Stimulated activated CD4-positive, alpha-beta T cell treated with anti-CD3 and anti-CD28 coated beads, TNF-alpha, amount 100 ng/mL, for 48 hours (primary cell): ENCODE measurements around the gene CCDC91.
"Not testable (repeated sequence)": the region's sequence is repeated elsewhere in the genome, so short reads cannot be mapped to it uniquely, and the experiment has no call there.

ENCODE experiments used
- DNase-seq, 3 donors: peaks; one replicate each; pipeline ENCODE4 v3.0.0-alpha.2; 2020; ENCODE audit warnings: low read depth in 3 of 3

Gene CCDC91

DNA sequence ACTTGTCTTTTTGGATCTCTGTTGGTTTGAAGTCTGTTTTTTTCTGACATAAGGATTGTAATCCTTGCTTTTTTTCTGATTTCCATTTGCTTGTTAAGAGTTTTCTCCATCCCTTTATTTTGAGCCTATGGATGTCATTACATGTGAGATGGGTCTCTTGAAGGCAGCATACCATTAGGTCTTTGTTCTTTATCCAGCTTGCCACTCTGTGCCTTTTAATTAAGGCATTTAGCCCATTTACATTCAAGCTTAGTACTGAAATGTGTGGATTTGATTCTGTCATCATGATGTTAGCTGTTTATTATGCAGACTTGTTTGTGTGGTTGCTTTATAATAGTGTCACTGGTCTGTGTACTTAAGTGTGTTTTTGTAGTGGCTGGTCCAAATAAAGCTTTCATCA is 100.0 kb downstream of the CCDC91 start:
- DNase-seq: no peak

- no peak for DNase-seq
Measured at GRCh38 chr12:28292699-28293098, 102.4 kb downstream of the CCDC91 start.

DNA sequence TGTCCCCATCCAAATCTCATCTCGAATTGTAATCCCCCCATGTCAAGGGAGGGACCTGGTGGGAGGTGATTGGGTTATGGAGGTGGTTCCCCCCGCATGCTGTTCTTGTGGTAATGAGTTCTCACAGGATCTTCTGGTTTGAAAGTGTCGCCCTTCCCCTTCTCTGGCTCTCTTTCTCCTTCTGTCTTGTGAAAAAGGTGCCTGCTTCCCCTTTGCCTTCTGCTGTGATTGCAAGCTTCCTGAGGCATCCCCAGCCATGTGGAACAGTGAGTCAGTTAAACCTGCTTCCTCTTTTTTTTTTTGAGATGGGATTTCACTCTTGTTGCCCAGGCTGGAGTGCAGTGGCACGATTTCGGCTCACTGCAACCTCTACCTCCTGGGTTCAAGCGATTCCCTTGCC is 104.0 kb downstream of the CCDC91 start:
- no peak for DNase-seq

GRCh38 chr12:28296287-28296686 is 106.0 kb downstream of the CCDC91 start:
- DNase-seq: no peak

DNA sequence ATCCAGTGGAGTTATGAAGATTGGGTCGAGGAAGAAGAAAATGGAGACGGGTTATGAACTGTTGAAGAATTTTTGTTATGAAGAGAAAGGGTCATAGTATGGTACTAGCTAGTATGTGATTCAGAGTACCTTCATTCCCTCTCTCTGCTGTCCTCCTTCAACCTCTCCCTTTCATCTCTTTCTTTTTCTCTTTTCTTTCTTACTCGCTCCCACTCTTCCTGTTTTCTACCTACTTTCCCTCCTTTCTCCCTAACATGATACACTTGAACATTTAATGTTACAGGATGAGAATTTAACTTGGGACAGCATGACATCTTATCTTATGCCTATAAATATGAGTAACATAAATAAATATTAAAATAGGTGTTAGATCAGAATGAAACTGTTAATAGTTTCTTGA is 112.9 kb downstream of the CCDC91 start:
- DNase-seq: no peak

- DNase-seq: no peak
Measured at GRCh38 chr12:28306535-28306934, 116.3 kb downstream of the CCDC91 start.

GRCh38 chr12:28308891-28309290 is 118.6 kb downstream of the CCDC91 start:
- DNase-seq: no peak

DNA sequence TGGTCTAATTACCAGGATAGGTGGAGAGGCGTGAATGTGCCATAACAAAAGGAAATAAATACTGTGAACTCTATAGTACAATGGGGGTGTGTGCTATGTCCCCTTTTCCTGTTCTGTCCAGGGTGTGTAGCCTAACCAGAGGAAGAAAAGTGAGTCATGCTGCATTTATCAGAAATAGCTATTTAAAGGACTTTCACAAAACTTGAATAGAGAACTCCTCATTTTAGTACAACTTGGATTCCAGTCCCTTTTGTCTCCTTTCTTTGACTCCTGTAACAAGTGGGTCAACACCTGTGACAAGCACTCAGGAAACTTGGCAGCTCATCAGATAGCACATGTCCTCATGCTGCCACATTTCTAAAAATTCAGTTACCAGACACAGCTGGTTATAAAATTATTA is 123.4 kb downstream of the CCDC91 start:
- no peak for DNase-seq

DNA sequence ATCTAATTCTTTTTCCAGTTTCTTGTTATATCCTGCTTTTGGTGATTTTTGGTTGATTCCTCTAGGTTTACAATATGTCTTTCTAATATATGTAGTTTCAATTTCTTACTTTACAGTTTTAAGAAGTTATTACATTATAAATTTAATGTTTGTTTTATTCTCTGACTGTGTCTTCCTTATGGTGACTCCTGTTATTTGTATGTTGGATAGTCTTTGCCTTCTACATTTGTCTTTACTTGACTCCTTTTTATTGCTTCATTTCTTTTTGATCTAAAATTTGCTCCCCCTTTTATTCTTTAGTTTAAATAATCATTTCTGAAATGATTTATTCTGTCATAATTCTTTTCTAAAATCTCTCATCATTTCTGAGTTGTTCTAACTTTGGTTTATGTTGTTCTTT is 125.8 kb downstream of the CCDC91 start:
- no peak for DNase-seq

GRCh38 chr12:28318273-28318672 is 128.0 kb downstream of the CCDC91 start:
- no peak for DNase-seq

GRCh38 chr12:28320353-28320752 is 130.1 kb downstream of the CCDC91 start:
- DNase-seq: no peak

GRCh38 chr12:28327722-28328121 is 137.5 kb downstream of the CCDC91 start:
- DNase-seq: no peak

GRCh38 chr12:28328967-28329366 is 138.7 kb downstream of the CCDC91 start:
- no peak for DNase-seq

DNA sequence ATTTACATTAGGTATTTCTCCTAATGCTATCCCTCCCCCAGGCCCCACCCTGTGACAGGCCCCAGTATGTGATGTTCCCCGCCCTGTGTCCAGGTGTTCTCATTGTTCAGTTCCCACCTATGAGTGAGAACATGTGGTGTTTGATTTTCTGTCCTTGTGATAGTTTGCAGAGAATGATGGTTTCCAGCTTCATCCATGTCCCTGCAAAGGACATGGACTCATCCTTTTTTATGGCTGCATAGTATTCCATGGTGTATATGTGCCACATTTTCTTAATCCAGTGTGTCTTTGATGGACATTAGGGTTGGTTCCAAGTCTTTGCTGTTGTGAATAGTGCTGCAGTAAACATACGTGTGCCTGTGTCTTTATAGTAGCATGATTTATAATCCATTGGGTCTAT is 139.5 kb downstream of the CCDC91 start:
- not testable (repeated sequence) for DNase-seq

DNA sequence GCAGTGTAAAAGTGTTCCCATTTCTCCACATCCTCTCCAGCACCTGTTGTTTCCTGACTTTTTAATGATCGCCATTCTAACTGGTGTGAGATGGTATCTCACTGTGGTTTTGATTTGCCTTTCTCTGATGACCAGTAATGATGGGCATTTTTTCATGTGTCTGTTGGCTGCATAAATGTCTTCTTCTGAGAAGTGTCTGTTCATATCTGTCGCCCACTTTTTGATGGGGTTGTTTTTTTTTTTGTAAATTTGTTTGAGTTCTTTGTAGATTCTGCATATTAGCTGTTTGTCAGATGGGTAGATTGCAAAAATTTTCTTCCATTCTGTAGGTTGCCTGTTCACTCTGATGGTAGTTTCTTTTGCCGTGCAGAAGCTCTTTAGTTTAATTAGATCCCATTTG is 140.0 kb downstream of the CCDC91 start:
- DNase-seq: not testable (repeated sequence)

GRCh38 chr12:28331130-28331529 is 140.9 kb downstream of the CCDC91 start:
- no peak for DNase-seq

DNA sequence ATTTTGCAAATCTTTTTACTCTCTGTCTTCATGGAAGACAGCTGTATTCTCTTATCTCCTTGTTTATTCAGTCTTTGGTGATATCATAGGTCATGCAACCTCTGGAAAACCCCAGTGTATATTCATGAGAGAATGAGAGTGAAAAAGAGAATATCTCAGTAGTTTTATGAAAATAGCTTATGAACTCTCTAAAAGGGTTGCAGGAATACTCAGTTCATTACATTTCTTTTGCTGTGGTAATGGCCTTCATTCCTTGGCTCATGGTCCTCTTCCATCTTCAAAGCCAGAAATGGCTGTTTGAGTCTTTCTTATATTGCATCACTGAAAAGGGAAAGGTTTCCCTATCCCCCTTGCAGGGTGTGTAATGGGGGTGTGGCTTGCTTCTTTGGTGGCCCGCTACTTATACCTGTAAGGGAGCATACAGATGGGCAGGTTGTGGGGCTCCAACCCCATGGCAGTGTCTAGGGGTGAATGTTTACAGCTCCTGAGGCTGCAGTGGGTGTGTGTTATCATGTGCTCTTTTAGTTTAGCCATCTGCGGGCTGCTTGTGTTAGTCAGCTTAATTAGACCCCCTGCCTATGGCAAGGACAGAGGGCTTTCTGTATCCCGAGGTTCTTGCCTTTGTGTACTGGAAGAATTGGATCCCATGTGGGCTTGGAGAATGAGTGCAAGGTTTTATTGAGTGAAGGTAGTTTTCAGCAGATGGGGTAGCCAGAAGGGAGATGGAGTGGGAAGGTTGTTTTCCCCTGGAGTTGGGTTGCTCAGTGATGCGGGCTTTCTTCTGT is 150.2 kb downstream of the CCDC91 start:
- no peak for DNase-seq

DNA sequence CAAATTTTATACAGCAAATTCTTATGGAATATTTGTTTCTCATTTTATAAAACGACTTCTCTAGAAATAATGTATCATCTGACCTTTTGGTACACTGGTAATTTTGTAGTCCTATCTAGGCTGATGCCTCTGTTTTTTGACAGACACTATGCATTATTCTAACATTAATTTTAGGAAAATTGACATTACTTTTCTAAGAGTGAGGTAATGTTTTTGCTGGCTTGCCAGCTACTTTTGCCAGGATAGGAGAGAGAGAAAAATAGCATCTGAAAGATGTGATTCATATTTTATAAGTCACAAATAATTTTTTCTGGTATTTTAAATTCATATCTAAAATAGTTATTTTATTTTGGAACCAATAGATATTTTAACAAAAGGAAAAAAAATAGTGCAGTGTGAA is 153.5 kb downstream of the CCDC91 start:
- DNase-seq: no peak

- DNase-seq: no peak
Measured at GRCh38 chr12:28346567-28346966, 156.3 kb downstream of the CCDC91 start.

GRCh38 chr12:28349196-28349595 is 158.9 kb downstream of the CCDC91 start:
- DNase-seq: no peak

- DNase-seq: no peak
Measured at GRCh38 chr12:28350502-28350901, 160.2 kb downstream of the CCDC91 start.

DNA sequence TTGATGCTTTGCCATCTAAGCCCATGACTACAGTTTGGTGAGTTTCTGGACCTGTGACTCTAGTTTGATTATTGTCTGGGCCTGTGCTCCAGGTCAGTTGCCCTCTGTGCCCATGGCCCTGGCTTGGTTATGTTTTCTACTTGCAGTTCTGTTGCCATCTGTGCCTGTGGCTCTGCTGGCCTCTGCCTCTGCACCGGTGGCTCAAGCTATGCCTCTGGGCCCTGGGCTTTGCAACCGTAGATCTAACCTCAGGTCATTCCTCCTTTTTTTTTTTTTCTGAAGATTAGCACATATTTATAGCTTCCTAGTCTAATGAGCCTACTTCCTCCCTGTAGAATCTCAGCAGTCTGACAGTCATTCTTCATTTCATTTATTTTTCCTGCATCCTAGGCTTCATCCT is 161.2 kb downstream of the CCDC91 start:
- no peak for DNase-seq

DNA sequence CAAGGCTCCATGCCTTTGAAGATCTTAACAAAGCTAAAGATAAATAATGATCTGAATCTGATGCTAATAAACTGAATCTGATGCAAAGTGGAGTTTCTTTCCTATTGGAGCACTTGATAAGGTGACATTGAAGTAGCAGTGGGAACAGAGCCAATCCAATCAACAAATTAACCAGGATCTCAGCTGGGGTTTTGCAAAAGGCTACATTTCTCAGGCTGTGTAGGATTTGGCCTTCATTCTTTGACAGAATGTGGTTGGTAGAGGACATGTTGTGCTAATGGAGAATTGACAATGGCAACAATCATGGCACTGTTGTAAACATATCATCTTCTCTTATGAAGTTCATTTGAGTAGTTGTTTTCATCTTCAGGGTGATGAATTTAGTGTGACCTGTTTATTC is 164.9 kb downstream of the CCDC91 start:
- no peak for DNase-seq

GRCh38 chr12:28360253-28360652 is 170.0 kb downstream of the CCDC91 start:
- no peak for DNase-seq
